SK-N-SH treated with all-trans-retinoic acid at 6 μM for 48 hours (cell line): ENCODE measurements around the gene TEX29.

Experiments
- ATAC-seq: fragments of 200-7000 bp; cut with Tn5 transposase; 3 replicates; pipeline ENCODE4 v1.9.1; 2020; ENCODE audit warnings: mild to moderate bottlenecking, moderate library complexity
- ARNTL ChIP-seq: fragments of 450-650 bp; formaldehyde crosslinking; IDR thresholded peaks from 2 replicates; pipeline ENCODE4 v1.5.0; 2020; ENCODE audit warnings: low read depth, mild to moderate bottlenecking, moderate library complexity, borderline replicate concordance
- BACH2 ChIP-seq: fragments of 250-450 bp; sonication (Bioruptor Pico); IDR thresholded peaks from 2 replicates; pipeline ENCODE4 v1.9.0; 2021; ENCODE audit warnings: mild to moderate bottlenecking, borderline replicate concordance
- CREB5 ChIP-seq: fragments of 250-450 bp; sonication (Bioruptor Pico); IDR thresholded peaks from 2 replicates; pipeline ENCODE4 v1.5.1; 2020; ENCODE audit warnings: low read depth, mild to moderate bottlenecking, moderate library complexity
- CSDC2 ChIP-seq: fragments of 250-450 bp; sonication (Bioruptor Pico); IDR thresholded peaks from 2 replicates; pipeline ENCODE4 v1.5.0; 2020; ENCODE audit warnings: mild to moderate bottlenecking, moderate library complexity
- CSRNP3 ChIP-seq: fragments of 250-450 bp; sonication (Bioruptor Pico); IDR thresholded peaks from 2 replicates; pipeline ENCODE4 v1.5.1; 2021; ENCODE audit warnings: mild to moderate bottlenecking, moderate library complexity
- ESRRG ChIP-seq: fragments of 250-450 bp; sonication (Bioruptor Pico); IDR thresholded peaks from 2 replicates; pipeline ENCODE4 v1.6.1; 2021; ENCODE audit warnings: mild to moderate bottlenecking
- ISL1 ChIP-seq: fragments of 250-450 bp; sonication (Bioruptor Pico); IDR thresholded peaks from 2 replicates; pipeline ENCODE4 v2.1.2; 2022; ENCODE audit warnings: mild to moderate bottlenecking, moderate library complexity
- OSR1 ChIP-seq: fragments of 250-450 bp; sonication (Bioruptor Pico); IDR thresholded peaks from 2 replicates; pipeline ENCODE4 v1.8.0; 2022; ENCODE audit warnings: moderate library complexity, mild to moderate bottlenecking, inconsistent platforms
- PATZ1 ChIP-seq: fragments of 250-450 bp; sonication (Bioruptor Pico); IDR thresholded peaks from 2 replicates; pipeline ENCODE4 v1.8.0; 2020; ENCODE audit warnings: mild to moderate bottlenecking, moderate library complexity, borderline replicate concordance
- PPARA ChIP-seq: fragments of 250-450 bp; sonication (Bioruptor Pico); IDR thresholded peaks from 2 replicates; pipeline ENCODE4 v1.5.0; 2020; ENCODE audit warnings: mild to moderate bottlenecking, borderline replicate concordance
- RARB ChIP-seq: fragments of 250-450 bp; sonication (Bioruptor Pico); IDR thresholded peaks from 2 replicates; pipeline ENCODE4 v1.8.0; 2021; ENCODE audit warnings: mild to moderate bottlenecking, moderate library complexity
- SNAI2 ChIP-seq: fragments of 250-450 bp; sonication (Bioruptor Pico); IDR thresholded peaks from 2 replicates; pipeline ENCODE4 v1.5.0; 2020; ENCODE audit warnings: mild to moderate bottlenecking, moderate library complexity
- TOX ChIP-seq: fragments of 250-450 bp; sonication (Bioruptor Pico); IDR thresholded peaks from 2 replicates; pipeline ENCODE4 v1.8.0; 2021; ENCODE audit warnings: mild to moderate bottlenecking, moderate library complexity, borderline replicate concordance
- TSHZ2 ChIP-seq: fragments of 250-450 bp; sonication (Bioruptor Pico); IDR thresholded peaks from 2 replicates; pipeline ENCODE4 v1.5.0; 2020; ENCODE audit warnings: mild to moderate bottlenecking, moderate library complexity
- ZC3H10 ChIP-seq: fragments of 250-450 bp; sonication (Bioruptor Pico); IDR thresholded peaks from 2 replicates; pipeline ENCODE4 v1.5.1; 2021; ENCODE audit warnings: mild to moderate bottlenecking, moderate library complexity
- ZFP3 ChIP-seq: fragments of 250-450 bp; sonication (Bioruptor Pico); IDR thresholded peaks from 2 replicates; pipeline ENCODE4 v1.5.0; 2020; ENCODE audit warnings: mild to moderate bottlenecking, moderate library complexity
- ZFP30 ChIP-seq: fragments of 450-650 bp; formaldehyde crosslinking; IDR thresholded peaks from 2 replicates; pipeline ENCODE4 v1.5.0; 2022; ENCODE audit warnings: mild to moderate bottlenecking, moderate library complexity
- ZNF565 ChIP-seq: fragments of 450-650 bp; formaldehyde crosslinking; conservative IDR thresholded peaks from 2 replicates; pipeline ENCODE4 v1.5.0; 2020; ENCODE audit warnings: low read depth, mild to moderate bottlenecking, moderate library complexity
- ZNF70 ChIP-seq: fragments of 450-650 bp; formaldehyde crosslinking; IDR thresholded peaks from 2 replicates; pipeline ENCODE4 v1.5.0; 2020; ENCODE audit warnings: mild to moderate bottlenecking, moderate library complexity
- ZNF8 ChIP-seq: fragments of 450-650 bp; formaldehyde crosslinking; IDR thresholded peaks from 2 replicates; pipeline ENCODE4 v1.5.0; 2020; ENCODE audit warnings: mild to moderate bottlenecking, moderate library complexity

Gene TEX29

GRCh38 chr13:111338841-111339240 is 18.4 kb downstream of the TEX29 start:
- TF ChIP-seq BACH2 (CRISPR knock-in tag), result no peak
- TF ChIP-seq ZFP3 (CRISPR knock-in tag), result no peak
- no peak for ATAC-seq

- TF ChIP-seq CREB5 (no peak), ZNF565 (CRISPR knock-in tag) (no peak), RARB (no peak), ISL1 (CRISPR knock-in tag) (no peak), CSDC2 (no peak), ZNF8 (CRISPR knock-in tag) (no peak), ZC3H10 (no peak), SNAI2 (CRISPR knock-in tag) (no peak), ARNTL (CRISPR knock-in tag) (no peak), CSRNP3 (CRISPR knock-in tag) (no peak), ESRRG (CRISPR knock-in tag) (no peak), TSHZ2 (CRISPR knock-in tag) (no peak), PATZ1 (no peak), ZNF70 (no peak), BACH2 (CRISPR knock-in tag) (no peak), PPARA (CRISPR knock-in tag) (no peak), ZFP30 (no peak)
- TF ChIP-seq, all 23 proteins: peak for 0
- ATAC-seq, result no peak
Measured at GRCh38 chr13:111339366-111340143, 19.1 kb downstream of the TEX29 start.

- TF ChIP-seq TSHZ2 (CRISPR knock-in tag), result no peak
- no peak for TF ChIP-seq TOX (CRISPR knock-in tag)
- TF ChIP-seq OSR1 (CRISPR knock-in tag), result no peak
- no peak for TF ChIP-seq CSRNP3 (CRISPR knock-in tag)
- TF ChIP-seq ZFP30, result no peak
- no peak for TF ChIP-seq ESRRG (CRISPR knock-in tag)
- TF ChIP-seq ZC3H10, result no peak
- TF ChIP-seq PPARA (CRISPR knock-in tag), result no peak
- no peak for ATAC-seq
Measured at GRCh38 chr13:111341886-111342285, 21.4 kb downstream of the TEX29 start.
